Measurements from ENCODE around the gene PRDX2.

GRCh38 chr19:12834976-12835757 is 33.6 kb upstream of the PRDX2 start:
- TF ChIP-seq SNAI2 (CRISPR knock-in tag; IDR thresholded peaks at IDR 0.05): no peak
- no peak for TF ChIP-seq TCF4 (CRISPR knock-in tag; IDR thresholded peaks at IDR 0.05; ENCODE audit: borderline replicate concordance)
- TF ChIP-seq ZNF70 (CRISPR knock-in tag; IDR thresholded peaks at IDR 0.05): no peak
- no peak for TF ChIP-seq GLIS3 (CRISPR knock-in tag; IDR thresholded peaks at IDR 0.05)
- TF ChIP-seq TSHZ2 (CRISPR knock-in tag; IDR thresholded peaks at IDR 0.05): no peak
- TF ChIP-seq ZFP30 (CRISPR knock-in tag; IDR thresholded peaks at IDR 0.05): no peak
- no peak for TF ChIP-seq TOX (CRISPR knock-in tag; IDR thresholded peaks at IDR 0.05; ENCODE audit: borderline replicate concordance)
- no peak for TF ChIP-seq PPARA (CRISPR knock-in tag; IDR thresholded peaks at IDR 0.05; ENCODE audit: borderline replicate concordance)
- TF ChIP-seq POU6F1 (CRISPR knock-in tag; IDR thresholded peaks at IDR 0.05; ENCODE audit: borderline replicate concordance, low read depth): no peak
- TF ChIP-seq BACH2 (CRISPR knock-in tag; IDR thresholded peaks at IDR 0.05; ENCODE audit: borderline replicate concordance): no peak
- no peak for TF ChIP-seq ARNTL (CRISPR knock-in tag; IDR thresholded peaks at IDR 0.05; ENCODE audit: borderline replicate concordance, low read depth)
- no peak for TF ChIP-seq ZNF565 (CRISPR knock-in tag; conservative IDR thresholded peaks at IDR 0.05; ENCODE audit: low read depth)
- TF ChIP-seq PATZ1 (CRISPR knock-in tag; IDR thresholded peaks at IDR 0.05; ENCODE audit: borderline replicate concordance): no peak

Data from SK-N-SH treated with all-trans-retinoic acid at 6 μM for 48 hours (cell line).